Uterus (tissue), 4 donors: ENCODE data around the gene ERVK3-1. TPM values are rescaled to one million over a fixed set of nuclear protein-coding genes. Genes with fewer than 3 reads are reported as not detected.
"Not testable (repeated sequence)": the region's sequence is repeated elsewhere in the genome, so short reads cannot be mapped to it uniquely, and the experiment has no call there.

ENCODE experiments used
- DNase-seq, 2 donors: peaks; one replicate each; pipeline ENCODE4 v3.0.0-alpha.2; 2019 to 2020
- H3K27ac ChIP-seq, 2 donors: fragments of 200-600 bp; sonication (generic); 1 replicate in 1 of 2; 2 replicates in 1 of 2; pipeline ENCODE4 v1.5.1; 2016 to 2018
- H3K27me3 ChIP-seq, 2 donors: fragments of 200-600 bp; sonication (generic); one replicate each; pipeline ENCODE4 v1.5.1; 2018 to 2019; ENCODE audit warnings: control low read depth in 1 of 2
- H3K36me3 ChIP-seq, 2 donors: fragments of 200-600 bp; sonication (generic); one replicate each; pipeline ENCODE4 v1.5.1; 2019; ENCODE audit warnings: control low read depth in 1 of 2
- H3K4me1 ChIP-seq, 2 donors: fragments of 200-600 bp; sonication (generic); one replicate each; pipeline ENCODE4 v1.5.1; 2018 to 2019; ENCODE audit warnings: control low read depth in 1 of 2
- H3K4me3 ChIP-seq, 2 donors: fragments of 200-600 bp; sonication (generic); 1 replicate in 1 of 2; 2 replicates in 1 of 2; pipeline ENCODE4 v1.5.1; 2018 to 2019; ENCODE audit warnings: mild to moderate bottlenecking in 1 of 2
- H3K9me3 ChIP-seq, 2 donors: fragments of 200-600 bp; sonication (generic); one replicate each; pipeline ENCODE4 v1.5.1; 2019; ENCODE audit warnings: control low read depth in 1 of 2
- POLR2A ChIP-seq, 2 donors: fragments of 450-650 bp; IDR thresholded peaks; one replicate each; pipeline ENCODE4 v1.6.1; 2016; ENCODE audit warnings: antibody characterized with exemption in 2 of 2, mild to moderate bottlenecking in 1 of 2, moderate library complexity in 1 of 2
- intact Hi-C: fragments of 100-400 bp; cut with DNase I; formaldehyde crosslinking; loops from one replicate; pipeline ENCODE4 v1.15.1; 2023; ENCODE audit warnings: low total_unique reads
- total RNA-seq, 4 donors: library from RNA; depleted of rRNA in 3 of 4; stranded (reverse); fragments of >200 nt in 3 of 4; gene quantifications; one replicate each; pipeline versions ENCODE4 v1.1.0 to v1.2.4, GENCODE V29; 2014 to 2023
- TF ChIP-seq, protein P1 (sequence below), 4 experiments: fragments of 200-600 bp in 2 of 4; fragments of 450-650 bp in 2 of 4; sonication (generic) in 2 of 4; IDR thresholded peaks; one replicate each; pipeline ENCODE4 v1.5.1; 2016 to 2019; ENCODE audit warnings: antibody characterized with exemption in 4 of 4, mild to moderate bottlenecking in 2 of 4, moderate library complexity in 1 of 4
- donor health status: DM: yes; HTN: yes; CAD: no.

The ERVK3-1 gene
- total RNA-seq, 4 donors from 2014 or later: 27.1 to 62.1 (median 39.2) TPM

DNA sequence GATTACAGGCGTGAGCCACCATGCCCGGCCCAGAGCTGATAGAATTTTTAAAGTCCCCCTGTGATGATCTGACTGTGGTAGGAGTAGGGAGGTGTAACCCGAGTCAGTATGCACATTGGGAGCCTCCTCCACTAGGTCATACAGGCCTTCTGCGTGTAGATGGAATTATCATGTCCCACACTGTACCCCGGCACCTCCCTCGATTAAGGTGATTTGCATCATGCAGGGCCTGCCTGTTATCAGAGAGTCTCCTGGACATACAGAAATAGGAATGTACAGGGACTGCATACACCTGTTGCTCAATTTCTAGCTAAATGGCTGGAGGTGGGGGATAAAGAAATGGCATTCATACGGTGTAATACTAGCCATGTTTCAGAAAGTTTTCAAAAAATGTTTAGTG, 922 bp upstream of the ERVK3-1 start:
- peak overlapping the region; percentile 74 to 88 for H3K27ac ChIP-seq

DNA sequence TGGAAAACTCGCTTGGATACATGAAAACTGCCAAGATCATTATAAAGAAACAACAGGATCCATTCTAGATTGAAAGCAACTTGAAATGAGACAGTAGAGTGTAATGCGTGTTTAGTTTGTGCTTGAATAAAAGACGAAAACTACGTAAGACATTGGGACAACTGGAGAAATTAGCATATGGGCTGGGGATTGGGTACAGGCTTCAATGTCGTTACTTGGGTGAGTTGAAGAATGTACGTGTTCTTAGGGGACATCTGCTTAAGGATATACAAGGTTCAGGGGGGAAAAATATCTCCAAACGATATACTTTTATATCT, 471 bp upstream of the ERVK3-1 start:
- Histone ChIP-seq H3K27ac (peak overlapping the region; percentile 74 to 88), H3K4me3 (peak overlapping the region; percentile 88 to 92), H3K27me3 (no peaks in the 10 kb centered on the region), H3K36me3 (no peaks in the 10 kb centered on the region), H3K4me1 (no peaks in the 10 kb centered on the region), H3K9me3 (peaks cover 0 to 3% of the 10 kb centered on the region in 2 donors)
- intact Hi-C loops: no loop called here
- DNase-seq: no peak
- TF ChIP-seq POLR2A (IDR thresholded peaks at IDR 0.05): no peak
- TF ChIP-seq, protein P1, sequence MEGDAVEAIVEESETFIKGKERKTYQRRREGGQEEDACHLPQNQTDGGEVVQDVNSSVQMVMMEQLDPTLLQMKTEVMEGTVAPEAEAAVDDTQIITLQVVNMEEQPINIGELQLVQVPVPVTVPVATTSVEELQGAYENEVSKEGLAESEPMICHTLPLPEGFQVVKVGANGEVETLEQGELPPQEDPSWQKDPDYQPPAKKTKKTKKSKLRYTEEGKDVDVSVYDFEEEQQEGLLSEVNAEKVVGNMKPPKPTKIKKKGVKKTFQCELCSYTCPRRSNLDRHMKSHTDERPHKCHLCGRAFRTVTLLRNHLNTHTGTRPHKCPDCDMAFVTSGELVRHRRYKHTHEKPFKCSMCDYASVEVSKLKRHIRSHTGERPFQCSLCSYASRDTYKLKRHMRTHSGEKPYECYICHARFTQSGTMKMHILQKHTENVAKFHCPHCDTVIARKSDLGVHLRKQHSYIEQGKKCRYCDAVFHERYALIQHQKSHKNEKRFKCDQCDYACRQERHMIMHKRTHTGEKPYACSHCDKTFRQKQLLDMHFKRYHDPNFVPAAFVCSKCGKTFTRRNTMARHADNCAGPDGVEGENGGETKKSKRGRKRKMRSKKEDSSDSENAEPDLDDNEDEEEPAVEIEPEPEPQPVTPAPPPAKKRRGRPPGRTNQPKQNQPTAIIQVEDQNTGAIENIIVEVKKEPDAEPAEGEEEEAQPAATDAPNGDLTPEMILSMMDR (IDR thresholded peaks at IDR 0.05): no peak

More for the DNA sequence above, 922 bp upstream of the ERVK3-1 start:
- Histone ChIP-seq H3K36me3 (no peaks in the 10 kb centered on the region), H3K4me3 (peak overlapping the region in 1 of 2 donors; percentile 88), H3K9me3 (peaks cover 0 to 3% of the 10 kb centered on the region in 2 donors), H3K4me1 (no peaks in the 10 kb centered on the region), H3K27me3 (no peaks in the 10 kb centered on the region)
- intact Hi-C loops: no loop called here
- TF ChIP-seq, protein P1 (IDR thresholded peaks at IDR 0.05): no peak
- no peak for DNase-seq

DNA sequence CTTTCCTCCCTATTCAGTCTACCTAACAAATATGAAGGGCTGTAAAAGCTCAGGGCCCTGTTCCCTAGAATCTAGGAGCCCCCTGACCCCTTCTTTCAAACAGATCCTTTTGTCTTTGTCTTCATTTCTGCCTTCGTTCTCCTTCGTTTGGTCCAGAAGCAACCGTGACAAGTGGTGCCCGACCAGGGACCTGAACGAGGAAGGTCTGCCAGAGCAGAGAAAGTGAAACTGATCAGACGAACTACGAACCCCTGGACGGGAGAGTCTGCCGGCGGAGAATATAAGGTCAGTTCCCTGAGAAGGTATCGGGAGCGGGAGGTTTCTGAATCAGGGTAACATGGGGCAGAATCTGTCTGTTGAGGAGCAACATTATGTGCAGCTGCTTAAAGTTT, 751 bp downstream of the ERVK3-1 start:
- H3K4me1 ChIP-seq: no peaks in the 10 kb centered on the region
- H3K36me3 ChIP-seq: no peaks in the 10 kb centered on the region
- intact Hi-C loops: no loop called here
- TF ChIP-seq, protein P1 (IDR thresholded peaks at IDR 0.05): no peak
- TF ChIP-seq POLR2A (IDR thresholded peaks at IDR 0.05): no peak
- no peak for DNase-seq
- no peaks in the 10 kb centered on the region for H3K9me3 ChIP-seq
- no peaks in the 10 kb centered on the region for H3K27me3 ChIP-seq
- peak overlapping the region; percentile 88 to 92 for H3K4me3 ChIP-seq
- peak overlapping the region; percentile 74 to 88 for H3K27ac ChIP-seq

DNA sequence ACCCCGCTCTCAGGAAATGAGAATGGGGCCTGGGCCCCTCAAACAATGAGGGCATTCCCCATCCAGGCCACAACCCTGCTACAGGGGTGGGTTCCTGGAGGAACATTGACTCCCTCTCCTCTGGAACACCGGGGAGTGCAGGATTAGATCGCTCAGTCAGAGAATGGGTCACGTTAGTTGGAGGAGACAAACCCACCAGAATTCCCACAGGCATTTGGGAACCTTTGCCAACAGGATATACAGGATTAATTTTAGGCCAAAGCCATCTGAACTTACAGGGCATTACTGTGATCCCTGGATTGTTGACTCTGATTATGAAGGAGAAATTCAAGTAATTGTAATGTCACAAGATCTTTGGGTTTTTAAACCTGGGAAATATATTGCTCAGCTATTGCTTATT, 2.6 kb downstream of the ERVK3-1 start:
- Histone ChIP-seq H3K27ac (no peak overlapping the region), H3K36me3 (no peaks in the 10 kb centered on the region), H3K4me3 (no peak overlapping the region), H3K9me3 (no peaks in the 10 kb centered on the region), H3K4me1 (no peaks in the 10 kb centered on the region), H3K27me3 (no peaks in the 10 kb centered on the region)
- DNase-seq: no peak
- TF ChIP-seq POLR2A (IDR thresholded peaks at IDR 0.05): no peak
- TF ChIP-seq, protein P1 (IDR thresholded peaks at IDR 0.05): no peak
- intact Hi-C loops: no loop called here

DNA sequence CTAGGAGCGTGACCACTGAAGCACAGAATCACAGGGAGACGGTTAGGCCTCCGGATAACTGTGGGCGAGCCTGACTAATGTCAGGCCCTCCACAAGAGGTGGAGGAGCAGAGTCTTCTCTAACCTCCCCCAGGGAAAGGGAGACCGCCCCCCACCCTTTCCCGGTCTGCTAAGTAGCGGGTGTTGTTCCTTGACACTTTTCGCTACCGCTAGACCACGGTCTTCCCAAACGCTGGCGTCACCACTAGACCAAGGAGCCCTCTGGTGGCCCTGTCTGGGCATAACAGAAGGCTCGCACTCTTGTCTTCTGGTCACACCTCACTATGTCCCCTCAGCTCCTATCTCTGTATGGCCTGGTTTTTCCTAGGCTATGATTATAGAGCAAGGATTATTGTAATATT, 5.5 kb downstream of the ERVK3-1 start:
- H3K9me3 ChIP-seq, H3K4me1 ChIP-seq, H3K27me3 ChIP-seq, H3K36me3 ChIP-seq, H3K27ac ChIP-seq, intact Hi-C loops, H3K4me3 ChIP-seq: not testable (repeated sequence)
- peak in 1 of 2 donors; percentile 35 for DNase-seq
- TF ChIP-seq, protein P1 (IDR thresholded peaks at IDR 0.05): peak; percentile 18 to 38 (median 30)
